OCI-LY3 (cell line): ENCODE data around the gene UST.

ENCODE experiments used
- CTCF ChIP-seq: fragments of 200-600, 300-600 bp; sonication (generic); IDR thresholded peaks from 2 replicates; pipeline ENCODE4 v1.5.1; 2014; ENCODE audit warnings: antibody characterized with exemption, low read length, low read depth
- EZH2phosphoT487 ChIP-seq: fragments of 200-600 bp; shearing (Covaris generic); IDR thresholded peaks from 2 replicates; pipeline ENCODE4 v1.6.1; 2018; ENCODE audit warnings: antibody characterized with exemption, mixed run types, low read depth

GRCh38 chr6:148831064-148831463 lies 84.2 kb downstream of the UST start:
- TF ChIP-seq CTCF (no peak), EZH2phosphoT487 (no peak)
